A673 (cell line): ENCODE results near the gene KLF7. TPM values are rescaled to one million over a fixed set of nuclear protein-coding genes. Genes with fewer than 3 reads are reported as not detected.

Experiments
- BruUV-seq: library from RNA; stranded (reverse); fragments of 400-500 nt; replicated peaks from 2 replicates; lab custom pipeline; 2021; lab: Mats Ljungman, UMichigan
- CTCF ChIA-PET: fragments of 300-600 bp; sonication (Branson Sonifier 250); formaldehyde crosslinking; loops from one replicate; lab custom pipeline; 2022; ENCODE audit warnings: antibody characterized with exemption; lab: Charles Lee
- POLR2A ChIA-PET: fragments of 300-600 bp; sonication (Branson Sonifier 250); formaldehyde crosslinking; loops from one replicate; lab custom pipeline; 2022; ENCODE audit warnings: antibody characterized with exemption; ENCODE audit not compliant: low non-redundant PET; lab: Charles Lee
- DNase-seq: peaks from one replicate; pipeline ENCODE4 v3.0.0-alpha.2; 2015; ENCODE audit warnings: low spot score
- H3K27ac ChIP-seq: fragments of 200-600 bp; sonication (generic); 2 replicates; pipeline ENCODE4 v1.5.1; 2016; ENCODE audit warnings: mixed run types, low read depth, mild to moderate bottlenecking, mixed read lengths, antibody characterized with exemption, low read length; ENCODE audit not compliant: poor library complexity, severe bottlenecking
- H3K27me3 ChIP-seq: fragments of 200-600 bp; sonication (generic); replicated peaks from 2 replicates; pipeline ENCODE4 v1.6.1; 2017; ENCODE audit warnings: mixed run types, low read depth, mild to moderate bottlenecking, mixed read lengths, antibody characterized with exemption, low read length; ENCODE audit not compliant: insufficient read depth, poor library complexity
- H3K36me3 ChIP-seq: fragments of 200-600 bp; sonication (generic); 2 replicates; pipeline ENCODE4 v1.6.1; 2016; ENCODE audit warnings: mixed run types, mild to moderate bottlenecking, mixed read lengths, antibody characterized with exemption, low read length; ENCODE audit not compliant: insufficient read depth, poor library complexity, severe bottlenecking
- H3K4me1 ChIP-seq: fragments of 200-600 bp; sonication (generic); 2 replicates; pipeline ENCODE4 v1.6.1; 2017; ENCODE audit warnings: mixed run types, mild to moderate bottlenecking, mixed read lengths, antibody characterized with exemption, low read length; ENCODE audit not compliant: insufficient read depth, poor library complexity, severe bottlenecking
- H3K4me3 ChIP-seq: fragments of 200-600 bp; sonication (generic); 2 replicates; pipeline ENCODE4 v1.5.1; 2016; ENCODE audit warnings: low read depth, mixed run types, mild to moderate bottlenecking, mixed read lengths, low read length; ENCODE audit not compliant: poor library complexity, severe bottlenecking
- H3K9me3 ChIP-seq: fragments of 200-600 bp; sonication (generic); 2 replicates; pipeline ENCODE4 v1.6.1; 2016; ENCODE audit warnings: mixed run types, low read depth, mild to moderate bottlenecking, mixed read lengths, antibody characterized with exemption, low read length; ENCODE audit not compliant: poor library complexity, severe bottlenecking
- CTCF ChIP-seq: fragments of 300-800, 200-600 bp; sonication (generic); conservative IDR thresholded peaks from 2 replicates; pipeline ENCODE4 v1.5.1; 2017; ENCODE audit warnings: low read depth, mild to moderate bottlenecking, antibody characterized with exemption, low read length, moderate library complexity, mixed read lengths
- EZH2 ChIP-seq: fragments of 200-600 bp; sonication (generic); IDR thresholded peaks from 2 replicates; pipeline ENCODE4 v1.6.1; 2017; ENCODE audit warnings: borderline replicate concordance, low read depth, mild to moderate bottlenecking, mixed read lengths, antibody characterized with exemption, low read length; ENCODE audit not compliant: poor library complexity, severe bottlenecking
- intact Hi-C: fragments of 100-400 bp; cut with micrococcal nuclease; formaldehyde crosslinking; loops from one replicate; pipeline ENCODE4 v1.10.0; 2022; ENCODE audit not compliant: unreplicated experiment
- total RNA-seq: library from RNA; stranded (reverse); gene quantifications from 2 replicates; pipeline ENCODE4 v1.2.3, GENCODE V29; 2021

Gene KLF7
- total RNA-seq, 1 experiment from 2014 or later: 16.4 TPM

GRCh38 chr2:207201416-207201815 lies 35.7 kb upstream of the KLF7 start:
- Histone ChIP-seq H3K4me3 (no peak overlapping the region), H3K27me3 (peaks cover 3% of the 10 kb centered on the region), H3K9me3 (no peaks in the 10 kb centered on the region), H3K36me3 (no peaks in the 10 kb centered on the region), H3K27ac (no peak overlapping the region), H3K4me1 (no peaks in the 10 kb centered on the region)
- ChIA-PET POLR2A (no interaction called here), CTCF (no interaction called here)
- intact Hi-C loops: no loop called here
- no TSS peak for BruUV-seq
- no peak for DNase-seq
- TF ChIP-seq EZH2 (no peak), CTCF (no peak)

- TF ChIP-seq EZH2: no peak
- TF ChIP-seq CTCF: no peak
- Histone ChIP-seq H3K36me3 (no peaks in the 10 kb centered on the region), H3K27ac (no peak overlapping the region), H3K4me1 (no peaks in the 10 kb centered on the region), H3K9me3 (no peaks in the 10 kb centered on the region), H3K4me3 (no peak overlapping the region), H3K27me3 (peaks cover 3% of the 10 kb centered on the region)
- intact Hi-C loops: no loop called here
- DNase-seq: no peak
- ChIA-PET CTCF (no interaction called here), POLR2A (no interaction called here)
- BruUV-seq: no TSS peak
Observed at GRCh38 chr2:207200136-207200535, 34.4 kb upstream of the KLF7 start.

GRCh38 chr2:207194028-207194427 lies 28.3 kb upstream of the KLF7 start:
- Histone ChIP-seq H3K9me3 (no peaks in the 10 kb centered on the region), H3K36me3 (no peaks in the 10 kb centered on the region), H3K4me1 (no peaks in the 10 kb centered on the region), H3K27me3 (no peaks in the 10 kb centered on the region), H3K4me3 (no peak overlapping the region), H3K27ac (no peak overlapping the region)
- intact Hi-C loops: no loop called here
- DNase-seq: no peak
- CTCF ChIA-PET: no interaction called here
- TF ChIP-seq CTCF: no peak
- no peak for TF ChIP-seq EZH2
- no TSS peak for BruUV-seq
- POLR2A ChIA-PET: no interaction called here
